Ishikawa (cell line): ENCODE data around the gene SF3B3.

Experiments
- TEAD4 ChIP-seq: IDR thresholded peaks from 2 replicates; pipeline ENCODE4 v1.6.1; 2012
- TF ChIP-seq, protein P1 (sequence below): IDR thresholded peaks from 2 replicates; pipeline ENCODE4 v1.6.1; 2012; ENCODE audit warnings: low read depth, mild to moderate bottlenecking

DNA sequence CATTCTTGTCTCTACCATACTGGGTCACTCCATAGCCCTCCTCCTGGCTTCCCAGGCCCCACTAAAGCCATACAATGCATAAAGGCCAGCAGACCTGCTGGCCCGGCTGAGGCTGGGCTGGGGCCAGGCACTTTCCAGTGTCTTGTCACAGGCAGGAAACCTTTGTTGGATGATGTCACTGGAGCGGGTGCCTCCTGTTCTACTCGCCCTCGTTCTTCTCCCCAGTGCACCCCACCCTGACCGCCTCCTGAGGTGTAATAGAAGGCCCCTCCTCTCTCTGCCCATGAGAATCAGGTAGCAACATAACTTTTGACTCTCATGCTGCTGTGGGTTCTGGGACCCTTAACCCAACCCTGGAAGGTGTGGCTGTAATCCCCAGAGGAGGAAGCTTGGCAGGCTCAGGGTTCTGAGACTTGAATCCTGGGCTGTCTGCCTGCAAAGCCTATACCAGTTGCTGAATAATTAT, 68.5 kb downstream of the SF3B3 start:
- TF ChIP-seq, protein P1, sequence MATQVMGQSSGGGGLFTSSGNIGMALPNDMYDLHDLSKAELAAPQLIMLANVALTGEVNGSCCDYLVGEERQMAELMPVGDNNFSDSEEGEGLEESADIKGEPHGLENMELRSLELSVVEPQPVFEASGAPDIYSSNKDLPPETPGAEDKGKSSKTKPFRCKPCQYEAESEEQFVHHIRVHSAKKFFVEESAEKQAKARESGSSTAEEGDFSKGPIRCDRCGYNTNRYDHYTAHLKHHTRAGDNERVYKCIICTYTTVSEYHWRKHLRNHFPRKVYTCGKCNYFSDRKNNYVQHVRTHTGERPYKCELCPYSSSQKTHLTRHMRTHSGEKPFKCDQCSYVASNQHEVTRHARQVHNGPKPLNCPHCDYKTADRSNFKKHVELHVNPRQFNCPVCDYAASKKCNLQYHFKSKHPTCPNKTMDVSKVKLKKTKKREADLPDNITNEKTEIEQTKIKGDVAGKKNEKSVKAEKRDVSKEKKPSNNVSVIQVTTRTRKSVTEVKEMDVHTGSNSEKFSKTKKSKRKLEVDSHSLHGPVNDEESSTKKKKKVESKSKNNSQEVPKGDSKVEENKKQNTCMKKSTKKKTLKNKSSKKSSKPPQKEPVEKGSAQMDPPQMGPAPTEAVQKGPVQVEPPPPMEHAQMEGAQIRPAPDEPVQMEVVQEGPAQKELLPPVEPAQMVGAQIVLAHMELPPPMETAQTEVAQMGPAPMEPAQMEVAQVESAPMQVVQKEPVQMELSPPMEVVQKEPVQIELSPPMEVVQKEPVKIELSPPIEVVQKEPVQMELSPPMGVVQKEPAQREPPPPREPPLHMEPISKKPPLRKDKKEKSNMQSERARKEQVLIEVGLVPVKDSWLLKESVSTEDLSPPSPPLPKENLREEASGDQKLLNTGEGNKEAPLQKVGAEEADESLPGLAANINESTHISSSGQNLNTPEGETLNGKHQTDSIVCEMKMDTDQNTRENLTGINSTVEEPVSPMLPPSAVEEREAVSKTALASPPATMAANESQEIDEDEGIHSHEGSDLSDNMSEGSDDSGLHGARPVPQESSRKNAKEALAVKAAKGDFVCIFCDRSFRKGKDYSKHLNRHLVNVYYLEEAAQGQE = no peak
- TF ChIP-seq TEAD4 = no peak
